Activated B cell treated with CpG ODN at 0.5 μM for 24 hours (primary cell): ENCODE measurements around the gene TRAPPC6A. TPM values are rescaled to one million over a fixed set of nuclear protein-coding genes. Genes with fewer than 3 reads are reported as not detected.

Experiments
- ATAC-seq: fragments of 200-7000 bp; cut with Tn5 transposase; one replicate; pipeline ENCODE4 v1.10.0; 2021; ENCODE audit warnings: low read depth, mild to moderate bottlenecking, moderate library complexity
- CTCF ChIA-PET: fragments of 350-600 bp; sonication (Branson Sonifier 250); formaldehyde crosslinking; loops from one replicate; lab custom pipeline; 2021; ENCODE audit warnings: antibody characterized with exemption; lab: Charles Lee
- POLR2A ChIA-PET: fragments of 350-600 bp; sonication (Branson Sonifier 250); formaldehyde crosslinking; loops from one replicate; lab custom pipeline; 2021; ENCODE audit warnings: antibody characterized with exemption; lab: Charles Lee
- DNase-seq: peaks from one replicate; pipeline ENCODE4 v3.0.0; 2022
- H3K27ac Mint-ChIP-seq: one replicate; pipeline ENCODE4 v1.8.0; 2020; ENCODE audit warnings: mixed read lengths
- H3K27me3 Mint-ChIP-seq: one replicate; pipeline ENCODE4 v1.8.0; 2021; ENCODE audit warnings: mixed read lengths
- H3K36me3 Mint-ChIP-seq: one replicate; pipeline ENCODE4 v1.8.0; 2021; ENCODE audit warnings: low read depth, mixed read lengths
- H3K4me1 Mint-ChIP-seq: one replicate; pipeline ENCODE4 v1.8.0; 2021; ENCODE audit warnings: mixed read lengths
- H3K4me3 Mint-ChIP-seq: one replicate; pipeline ENCODE4 v1.8.0; 2020; ENCODE audit warnings: mild to moderate bottlenecking, mixed read lengths
- H3K9me3 Mint-ChIP-seq: one replicate; pipeline ENCODE4 v1.8.0; 2020; ENCODE audit warnings: mixed read lengths
- intact Hi-C: fragments of 100-400 bp; cut with micrococcal nuclease; formaldehyde crosslinking; loops from one replicate; pipeline ENCODE4 v1.15.1; 2024
- total RNA-seq: library from RNA; stranded (reverse); gene quantifications from 2 replicates; pipeline ENCODE4 v1.2.3, GENCODE V29; 2022
- TF ChIP-seq, protein P1 (sequence below): fragments of 200-600 bp; IDR thresholded peaks from one replicate; pipeline ENCODE4 v1.8.0; 2022; ENCODE audit warnings: antibody characterized with exemption, mild to moderate bottlenecking

Gene TRAPPC6A
- total RNA-seq, 1 donor from 2014 or later = 56.0 TPM

DNA sequence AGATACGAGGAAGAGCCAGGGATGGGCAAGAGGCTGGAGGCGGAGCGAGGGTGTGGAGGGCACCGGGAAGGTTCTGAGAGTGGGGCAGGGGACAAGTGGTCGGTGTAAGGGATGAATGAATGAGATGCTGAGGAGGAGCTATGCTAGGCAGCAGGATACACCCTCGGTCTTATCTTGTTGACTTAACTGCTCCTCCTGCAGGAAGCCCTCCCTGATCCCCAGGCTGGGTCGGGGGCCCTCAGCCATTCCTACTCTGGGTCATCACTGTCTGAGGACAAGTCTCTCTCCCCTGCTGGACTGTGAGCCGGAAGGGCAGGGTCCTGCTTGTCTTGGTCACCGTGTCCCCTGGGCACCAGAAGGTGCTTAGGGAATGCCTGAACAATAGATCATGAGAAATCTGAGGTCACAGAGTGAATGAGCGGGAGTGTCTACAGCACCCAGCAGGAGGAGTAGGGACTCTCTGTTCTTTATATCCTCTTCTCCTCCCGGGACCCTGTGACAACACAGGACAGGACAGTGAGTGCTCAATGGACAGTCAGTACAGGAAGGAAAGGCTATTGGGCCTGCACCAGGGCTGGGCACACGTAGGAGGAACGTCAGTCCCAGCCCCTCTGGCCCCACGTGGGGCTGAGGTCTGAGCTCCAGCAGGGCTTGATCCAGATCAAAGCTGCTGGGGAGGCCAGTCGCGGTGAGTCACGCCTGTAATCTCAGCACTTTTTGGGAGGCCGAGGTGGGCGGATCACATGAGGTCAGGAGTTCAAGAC is 23.8 kb downstream of the TRAPPC6A start:
- ChIA-PET CTCF (interaction anchor here (2.9 kb wide), 1 partner anchor 62 kb away, joined by 8 read pairs; no protein-coding TSS in a partner anchor), POLR2A (interaction anchor here (2.5 kb wide), 1 partner anchor 24 kb away, joined by 18 read pairs; the partner anchor contains the start of genes BLOC1S3 and TRAPPC6A)
- H3K9me3 Mint-ChIP-seq = no peaks in the 10 kb centered on the region
- no peak for ATAC-seq
- intact Hi-C loops = no loop called here
- peak overlapping the region; percentile 68 for H3K4me3 Mint-ChIP-seq
- H3K27me3 Mint-ChIP-seq = peaks cover 45% of the 10 kb centered on the region
- TF ChIP-seq, protein P1, sequence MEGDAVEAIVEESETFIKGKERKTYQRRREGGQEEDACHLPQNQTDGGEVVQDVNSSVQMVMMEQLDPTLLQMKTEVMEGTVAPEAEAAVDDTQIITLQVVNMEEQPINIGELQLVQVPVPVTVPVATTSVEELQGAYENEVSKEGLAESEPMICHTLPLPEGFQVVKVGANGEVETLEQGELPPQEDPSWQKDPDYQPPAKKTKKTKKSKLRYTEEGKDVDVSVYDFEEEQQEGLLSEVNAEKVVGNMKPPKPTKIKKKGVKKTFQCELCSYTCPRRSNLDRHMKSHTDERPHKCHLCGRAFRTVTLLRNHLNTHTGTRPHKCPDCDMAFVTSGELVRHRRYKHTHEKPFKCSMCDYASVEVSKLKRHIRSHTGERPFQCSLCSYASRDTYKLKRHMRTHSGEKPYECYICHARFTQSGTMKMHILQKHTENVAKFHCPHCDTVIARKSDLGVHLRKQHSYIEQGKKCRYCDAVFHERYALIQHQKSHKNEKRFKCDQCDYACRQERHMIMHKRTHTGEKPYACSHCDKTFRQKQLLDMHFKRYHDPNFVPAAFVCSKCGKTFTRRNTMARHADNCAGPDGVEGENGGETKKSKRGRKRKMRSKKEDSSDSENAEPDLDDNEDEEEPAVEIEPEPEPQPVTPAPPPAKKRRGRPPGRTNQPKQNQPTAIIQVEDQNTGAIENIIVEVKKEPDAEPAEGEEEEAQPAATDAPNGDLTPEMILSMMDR = no peak
- H3K4me1 Mint-ChIP-seq = peaks cover 15% of the 10 kb centered on the region
- no peak for DNase-seq
- H3K27ac Mint-ChIP-seq = no peak overlapping the region
- H3K36me3 Mint-ChIP-seq = no peaks in the 10 kb centered on the region

DNA sequence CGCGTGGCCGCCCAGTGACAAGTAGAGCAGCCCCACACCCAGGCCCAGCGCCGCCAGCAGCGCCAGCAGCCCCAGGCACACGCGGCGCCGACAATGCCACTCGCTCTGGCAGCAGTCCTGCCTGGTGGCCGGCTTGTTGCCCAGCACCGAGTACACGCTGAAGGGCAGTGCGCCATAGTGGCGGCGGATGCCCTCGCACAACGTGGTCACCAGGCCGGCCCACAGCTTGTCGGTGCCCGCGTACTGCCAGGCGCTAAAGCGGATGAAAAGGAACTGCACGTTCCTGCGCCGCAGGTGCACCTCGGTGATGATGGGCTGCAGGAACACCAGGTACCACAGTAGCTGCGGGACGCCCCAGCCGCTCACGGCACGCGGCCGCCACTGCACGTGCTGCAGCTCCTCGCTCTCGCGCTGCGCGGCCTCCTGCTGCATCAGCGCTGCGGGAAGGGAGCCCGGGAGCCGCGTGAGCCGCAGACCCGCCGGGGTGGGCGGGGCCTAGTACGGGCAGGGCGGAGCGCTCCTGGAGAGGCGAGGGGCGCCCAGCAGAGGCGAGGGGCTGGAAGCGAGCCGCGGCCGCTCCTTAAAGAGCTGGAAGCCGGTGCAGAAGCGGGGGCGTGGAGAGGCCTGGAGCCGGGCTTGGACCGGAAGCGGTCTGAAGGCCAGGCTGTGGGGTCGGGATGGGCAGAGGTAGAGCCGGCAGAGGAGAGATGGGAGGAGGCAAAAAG is 24.5 kb downstream of the TRAPPC6A start:
- Mint-ChIP-seq H3K27ac (no peak overlapping the region), H3K4me3 (peak overlapping the region; percentile 79), H3K9me3 (no peaks in the 10 kb centered on the region), H3K4me1 (peaks cover 15% of the 10 kb centered on the region), H3K27me3 (peaks cover 40% of the 10 kb centered on the region), H3K36me3 (no peaks in the 10 kb centered on the region)
- intact Hi-C loops = no loop called here
- POLR2A ChIA-PET = interaction anchor here (1.1 to 2.5 kb wide), 4 partner anchors 11 to 152 kb away, joined by 3 to 18 read pairs (median 5); partner anchors contain the start of genes BLOC1S3, RELB and TRAPPC6A
- TF ChIP-seq, protein P1 = no peak
- CTCF ChIA-PET = interaction anchor here (1.3 to 2.9 kb wide), 2 partner anchors 28 to 62 kb away, joined by 4 to 8 read pairs; no protein-coding TSS in a partner anchor
- DNase-seq = peak; percentile 31
- ATAC-seq = peak; percentile 29

DNA sequence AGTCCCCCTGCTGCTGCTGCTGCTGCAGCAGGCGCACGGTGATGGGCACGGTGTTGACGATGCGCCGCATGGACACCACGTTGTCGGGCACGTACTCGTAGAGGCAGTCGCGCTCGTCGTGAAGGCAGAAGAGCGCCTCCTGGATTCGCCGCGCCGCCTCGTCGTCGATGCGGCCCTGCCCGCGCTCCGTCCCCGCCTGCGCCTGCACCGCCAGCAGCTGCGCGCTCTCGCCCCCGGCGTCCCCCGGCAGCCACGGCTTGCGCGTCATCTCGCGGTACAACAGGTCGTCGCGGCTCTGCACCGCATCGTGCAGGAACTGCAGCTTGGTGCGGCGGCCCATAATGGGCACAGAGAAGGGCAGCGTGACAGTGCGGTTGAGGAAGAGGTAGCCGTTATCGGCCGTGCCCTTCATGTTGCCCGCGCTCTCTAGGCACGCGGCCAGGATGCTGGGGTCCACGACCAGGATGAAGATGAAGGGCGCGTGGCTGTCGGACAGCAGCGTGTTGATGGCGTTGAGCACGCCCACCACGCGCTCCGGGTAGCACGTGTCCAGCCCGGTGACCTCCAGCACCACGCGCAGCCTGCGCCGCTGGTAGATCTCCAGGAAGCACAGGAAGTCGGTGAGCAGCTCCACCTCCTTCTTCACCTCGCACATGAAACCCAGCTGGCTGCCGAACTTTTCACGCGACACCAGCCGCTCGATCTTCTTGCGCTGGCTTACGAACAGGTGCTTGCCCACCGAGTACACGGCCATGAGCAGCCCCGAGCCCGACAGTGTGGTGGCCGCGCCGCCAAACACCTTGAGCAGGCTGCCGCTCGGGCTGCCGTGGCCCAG is 25.3 kb downstream of the TRAPPC6A start:
- H3K4me3 Mint-ChIP-seq = peak overlapping the region; percentile 79
- no peaks in the 10 kb centered on the region for H3K36me3 Mint-ChIP-seq
- H3K9me3 Mint-ChIP-seq = no peaks in the 10 kb centered on the region
- intact Hi-C loops = no loop called here
- TF ChIP-seq, protein P1 = no peak
- ATAC-seq (peak; percentile 58), DNase-seq (peak; percentile 36)
- peaks cover 33% of the 10 kb centered on the region for H3K27me3 Mint-ChIP-seq
- CTCF ChIA-PET = interaction anchor here (1.1 to 2.9 kb wide), 3 partner anchors 9 to 61 kb away, joined by 3 to 8 read pairs (median 4); no protein-coding TSS in a partner anchor
- H3K27ac Mint-ChIP-seq = peak overlapping the region; percentile 12
- POLR2A ChIA-PET = interaction anchor here (0.5 to 2.5 kb wide), 7 partner anchors 12 to 151 kb away, joined by 3 to 18 read pairs (median 5); partner anchors contain the start of genes BLOC1S3, RELB and TRAPPC6A
- H3K4me1 Mint-ChIP-seq = peaks cover 15% of the 10 kb centered on the region

DNA sequence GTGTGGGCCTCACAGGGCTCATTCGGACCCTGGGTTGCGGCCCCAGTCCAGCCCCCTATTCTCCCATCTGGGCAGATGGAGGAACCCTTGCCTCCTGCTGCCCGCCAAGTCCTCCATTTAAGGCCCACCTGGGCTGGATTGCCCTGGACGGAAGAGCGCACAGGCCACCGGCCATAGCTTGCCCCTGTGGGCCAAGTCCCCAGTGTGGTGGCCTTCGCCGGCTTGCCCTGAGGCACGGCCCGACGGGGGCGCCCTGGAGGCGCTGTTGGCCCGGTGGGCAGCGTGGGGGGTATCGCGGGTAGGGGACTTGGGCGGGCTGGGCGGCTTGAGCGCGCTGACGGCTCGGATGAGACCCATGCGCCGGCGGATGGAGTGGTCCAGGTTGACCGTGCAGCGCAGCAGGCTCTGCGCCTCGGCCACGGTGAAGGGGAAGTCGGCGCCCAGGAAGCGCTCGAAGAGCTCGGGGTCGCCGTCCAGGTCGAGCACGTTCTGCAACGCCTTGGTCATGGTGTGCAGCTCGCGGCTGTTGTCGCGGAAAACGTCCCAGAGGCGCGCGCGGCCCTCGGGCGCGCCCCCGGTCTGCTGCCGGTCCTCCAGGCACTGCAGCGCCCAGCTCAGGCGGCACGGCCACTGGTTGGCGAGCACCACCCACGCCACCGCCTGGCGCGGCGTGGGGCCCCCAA is 26.1 kb downstream of the TRAPPC6A start:
- ChIA-PET CTCF (interaction anchor here (1.1 to 2.9 kb wide), 3 partner anchors 8 to 60 kb away, joined by 3 to 8 read pairs (median 4); no protein-coding TSS in a partner anchor), POLR2A (interaction anchor here (0.5 to 1.3 kb wide), 3 partner anchors 15 to 77 kb away, joined by 3 to 6 read pairs (median 4); no protein-coding TSS in a partner anchor)
- H3K27me3 Mint-ChIP-seq = peaks cover 28% of the 10 kb centered on the region

More for the DNA sequence above, 26.1 kb downstream of the TRAPPC6A start:
- Mint-ChIP-seq H3K36me3 (no peaks in the 10 kb centered on the region), H3K27ac (no peak overlapping the region), H3K9me3 (no peaks in the 10 kb centered on the region), H3K4me3 (peak overlapping the region; percentile 79), H3K4me1 (peaks cover 15% of the 10 kb centered on the region)
- TF ChIP-seq, protein P1 = no peak
- ATAC-seq (no peak), DNase-seq (no peak)
- intact Hi-C loops = no loop called here
